Hematopoietic multipotent progenitor cell treated with erythropoietin and hydrocortisone succinate and interleukin-3 and kit ligand, for 8 days (in vitro differentiated cells): ENCODE measurements around the gene TRAF2.
A peak's percentile ranks its signal among the peaks of the same experiment; 100 is the strongest.

Experiments
- DNase-seq: peaks from one replicate; pipeline ENCODE4 v3.0.0-alpha.2; 2015

TRAF2 gene

GRCh38 chr9:136965771-136966484 is 79.6 kb downstream of the TRAF2 start:
- DNase-seq: no peak

GRCh38 chr9:136968333-136969127 is 82.2 kb downstream of the TRAF2 start:
- no peak for DNase-seq

GRCh38 chr9:136969150-136969549 is 82.8 kb downstream of the TRAF2 start:
- no peak for DNase-seq

- no peak for DNase-seq
These were observed 83.5 kb downstream of the TRAF2 start for GRCh38 chr9:136969774-136970173.

GRCh38 chr9:136970361-136970760 is 84.0 kb downstream of the TRAF2 start:
- no peak for DNase-seq

GRCh38 chr9:136971746-136972145 is 85.4 kb downstream of the TRAF2 start:
- DNase-seq: no peak

- no peak for DNase-seq
These were observed 86.0 kb downstream of the TRAF2 start for GRCh38 chr9:136972335-136972734.

GRCh38 chr9:136972743-136973142 is 86.4 kb downstream of the TRAF2 start:
- DNase-seq: no peak

- no peak for DNase-seq
These were observed 87.6 kb downstream of the TRAF2 start for GRCh38 chr9:136973618-136974617.

GRCh38 chr9:136974817-136975535 is 88.7 kb downstream of the TRAF2 start:
- DNase-seq: peak; percentile 44

GRCh38 chr9:136975644-136976043 is 89.3 kb downstream of the TRAF2 start:
- peak; percentile 94 for DNase-seq
